Osteoblast (primary cell): ENCODE data around the gene PTGDS. TPM values are rescaled to one million over a fixed set of nuclear protein-coding genes. Genes with fewer than 3 reads are reported as not detected.
A peak's percentile ranks its signal among the peaks of the same experiment; 100 is the strongest.

Source experiments
- DNase-seq: peaks from one replicate; pipeline ENCODE4 v3.0.0; 2011; ENCODE audit warnings: low spot score, mixed read lengths; ENCODE audit not compliant: insufficient read length; ENCODE audit errors: missing footprints
- H2AFZ ChIP-seq: 2 replicates; pipeline ENCODE4 v1.6.0; 2011; ENCODE audit warnings: mild to moderate bottlenecking, low read length
- H3K27ac ChIP-seq: 2 replicates; pipeline ENCODE4 v1.5.1; 2011; ENCODE audit warnings: mild to moderate bottlenecking, low read depth, low read length, moderate library complexity
- H3K27me3 ChIP-seq: 2 replicates; pipeline ENCODE4 v1.6.0; 2012; ENCODE audit warnings: mild to moderate bottlenecking, control low read depth, inconsistent platforms, low read length, moderate library complexity; ENCODE audit not compliant: insufficient read depth
- H3K36me3 ChIP-seq: 2 replicates; pipeline ENCODE4 v1.5.1; 2011; ENCODE audit warnings: mild to moderate bottlenecking, low read length, control low read depth, moderate library complexity; ENCODE audit not compliant: insufficient read depth
- H3K4me1 ChIP-seq: 2 replicates; pipeline ENCODE4 v1.5.1; 2011; ENCODE audit warnings: mild to moderate bottlenecking, low read length, control low read depth, moderate library complexity; ENCODE audit not compliant: insufficient read depth
- H3K4me2 ChIP-seq: 2 replicates; pipeline ENCODE4 v1.6.0; 2011; ENCODE audit warnings: mild to moderate bottlenecking, low read length; ENCODE audit not compliant: insufficient read depth
- H3K4me3 ChIP-seq: fragments of 200-600 bp; sonication (generic); 3 replicates; pipeline ENCODE4 v1.5.1; 2012; ENCODE audit warnings: mild to moderate bottlenecking, low read length, inconsistent platforms; ENCODE audit not compliant: insufficient read depth
- H3K79me2 ChIP-seq: 2 replicates; pipeline ENCODE4 v1.6.0; 2012; ENCODE audit warnings: mild to moderate bottlenecking, low read length, control low read depth, inconsistent platforms; ENCODE audit not compliant: insufficient read depth
- H3K9me3 ChIP-seq: 2 replicates; pipeline ENCODE4 v1.5.1; 2011; ENCODE audit warnings: low read depth, low read length, control low read depth
- H4K20me1 ChIP-seq: 2 replicates; pipeline ENCODE4 v1.6.0; 2012; ENCODE audit warnings: mild to moderate bottlenecking, low read length, control low read depth; ENCODE audit not compliant: insufficient read depth
- total RNA-seq: library from RNA; depleted of rRNA; stranded (reverse); fragments of >200 nt; gene quantifications from 2 replicates; pipeline ENCODE4 v1.2.3, GENCODE V29; 2012
- TF ChIP-seq, protein P1 (sequence below): IDR thresholded peaks from 2 replicates; pipeline ENCODE4 v1.5.1; 2011; ENCODE audit warnings: mild to moderate bottlenecking, low read depth, low read length, moderate library complexity; ENCODE audit errors: extremely low read depth

Gene PTGDS
- total RNA-seq, 1 donor, result 57.9 TPM

DNA sequence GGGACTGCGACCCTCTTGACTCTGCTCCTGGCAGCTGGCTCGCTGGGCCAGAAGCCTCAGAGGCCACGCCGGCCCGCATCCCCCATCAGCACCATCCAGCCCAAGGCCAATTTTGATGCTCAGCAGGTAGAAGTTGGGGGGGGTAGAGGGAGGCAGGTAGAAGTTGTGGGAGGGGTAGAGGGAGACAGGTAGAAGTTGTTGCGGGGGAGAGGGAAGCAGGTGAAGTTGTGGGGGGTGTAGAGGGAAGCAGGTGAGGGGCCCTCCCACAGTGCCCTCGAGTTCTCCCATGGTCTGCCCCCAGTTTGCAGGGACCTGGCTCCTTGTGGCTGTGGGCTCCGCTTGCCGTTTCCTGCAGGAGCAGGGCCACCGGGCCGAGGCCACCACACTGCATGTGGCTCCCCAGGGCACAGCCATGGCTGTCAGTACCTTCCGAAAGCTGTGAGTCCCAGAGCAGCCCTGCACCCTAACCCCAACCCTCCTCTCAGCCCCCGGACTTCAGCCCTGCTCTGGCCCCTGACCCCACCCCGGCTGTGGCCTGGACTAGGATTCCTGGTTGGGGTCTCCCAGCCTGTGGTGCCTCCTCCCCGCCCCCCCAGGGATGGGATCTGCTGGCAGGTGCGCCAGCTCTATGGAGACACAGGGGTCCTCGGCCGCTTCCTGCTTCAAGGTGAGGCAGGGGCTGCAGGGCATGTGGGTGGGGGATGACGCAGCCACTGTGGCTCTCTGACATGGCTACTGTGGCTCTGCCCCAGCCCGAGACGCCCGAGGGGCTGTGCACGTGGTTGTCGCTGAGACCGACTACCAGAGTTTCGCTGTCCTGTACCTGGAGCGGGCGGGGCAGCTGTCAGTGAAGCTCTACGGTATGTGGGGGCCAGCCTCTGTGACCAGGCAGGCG is 31.7 kb upstream of the PTGDS start:
- Histone ChIP-seq H3K4me1 (peaks cover 16% of the 10 kb centered on the region), H4K20me1 (peaks cover 9% of the 10 kb centered on the region), H3K27ac (no peak overlapping the region), H3K27me3 (no peaks in the 10 kb centered on the region), H3K4me2 (no peak overlapping the region), H3K36me3 (peaks cover 24% of the 10 kb centered on the region), H3K9me3 (no peaks in the 10 kb centered on the region), H2AFZ (no peak overlapping the region), H3K4me3 (no peak overlapping the region), H3K79me2 (peaks cover 34% of the 10 kb centered on the region)
- TF ChIP-seq, protein P1, sequence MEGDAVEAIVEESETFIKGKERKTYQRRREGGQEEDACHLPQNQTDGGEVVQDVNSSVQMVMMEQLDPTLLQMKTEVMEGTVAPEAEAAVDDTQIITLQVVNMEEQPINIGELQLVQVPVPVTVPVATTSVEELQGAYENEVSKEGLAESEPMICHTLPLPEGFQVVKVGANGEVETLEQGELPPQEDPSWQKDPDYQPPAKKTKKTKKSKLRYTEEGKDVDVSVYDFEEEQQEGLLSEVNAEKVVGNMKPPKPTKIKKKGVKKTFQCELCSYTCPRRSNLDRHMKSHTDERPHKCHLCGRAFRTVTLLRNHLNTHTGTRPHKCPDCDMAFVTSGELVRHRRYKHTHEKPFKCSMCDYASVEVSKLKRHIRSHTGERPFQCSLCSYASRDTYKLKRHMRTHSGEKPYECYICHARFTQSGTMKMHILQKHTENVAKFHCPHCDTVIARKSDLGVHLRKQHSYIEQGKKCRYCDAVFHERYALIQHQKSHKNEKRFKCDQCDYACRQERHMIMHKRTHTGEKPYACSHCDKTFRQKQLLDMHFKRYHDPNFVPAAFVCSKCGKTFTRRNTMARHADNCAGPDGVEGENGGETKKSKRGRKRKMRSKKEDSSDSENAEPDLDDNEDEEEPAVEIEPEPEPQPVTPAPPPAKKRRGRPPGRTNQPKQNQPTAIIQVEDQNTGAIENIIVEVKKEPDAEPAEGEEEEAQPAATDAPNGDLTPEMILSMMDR, result no peak
- DNase-seq, result peak; percentile 66

DNA sequence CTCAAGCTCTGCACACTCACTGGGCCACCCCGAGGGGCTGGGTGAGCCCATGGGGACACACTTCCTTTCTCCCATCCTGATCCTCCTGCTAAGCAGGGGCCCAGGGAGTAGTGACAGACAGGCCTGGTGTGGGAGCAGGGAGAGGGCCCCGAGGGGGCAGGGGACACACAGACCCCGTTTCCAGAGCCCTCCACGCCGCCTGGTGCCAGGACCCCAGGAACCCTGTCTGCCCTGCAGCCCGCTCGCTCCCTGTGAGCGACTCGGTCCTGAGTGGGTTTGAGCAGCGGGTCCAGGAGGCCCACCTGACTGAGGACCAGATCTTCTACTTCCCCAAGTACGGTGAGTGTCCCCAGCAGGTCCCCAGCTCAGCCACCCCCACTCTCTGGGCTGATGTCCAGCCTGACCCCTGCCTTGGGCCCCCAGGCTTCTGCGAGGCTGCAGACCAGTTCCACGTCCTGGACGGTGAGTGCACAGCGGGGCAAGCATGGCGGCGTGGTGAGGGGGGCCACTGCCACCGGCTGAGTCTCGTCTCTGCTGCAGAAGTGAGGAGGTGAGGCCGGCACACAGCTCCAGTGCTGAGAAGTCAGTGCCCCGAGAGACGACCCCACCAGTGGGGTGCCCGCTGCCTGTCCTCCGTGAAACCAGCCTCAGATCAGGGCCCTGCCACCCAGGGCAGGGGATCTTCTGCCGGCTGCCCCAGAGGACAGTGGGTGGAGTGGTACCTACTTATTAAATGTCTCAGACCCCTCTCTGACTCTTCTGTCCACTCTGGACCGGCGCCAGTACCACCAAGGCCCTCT is 30.9 kb upstream of the PTGDS start:
- no peak overlapping the region for H3K4me3 ChIP-seq

DNA sequence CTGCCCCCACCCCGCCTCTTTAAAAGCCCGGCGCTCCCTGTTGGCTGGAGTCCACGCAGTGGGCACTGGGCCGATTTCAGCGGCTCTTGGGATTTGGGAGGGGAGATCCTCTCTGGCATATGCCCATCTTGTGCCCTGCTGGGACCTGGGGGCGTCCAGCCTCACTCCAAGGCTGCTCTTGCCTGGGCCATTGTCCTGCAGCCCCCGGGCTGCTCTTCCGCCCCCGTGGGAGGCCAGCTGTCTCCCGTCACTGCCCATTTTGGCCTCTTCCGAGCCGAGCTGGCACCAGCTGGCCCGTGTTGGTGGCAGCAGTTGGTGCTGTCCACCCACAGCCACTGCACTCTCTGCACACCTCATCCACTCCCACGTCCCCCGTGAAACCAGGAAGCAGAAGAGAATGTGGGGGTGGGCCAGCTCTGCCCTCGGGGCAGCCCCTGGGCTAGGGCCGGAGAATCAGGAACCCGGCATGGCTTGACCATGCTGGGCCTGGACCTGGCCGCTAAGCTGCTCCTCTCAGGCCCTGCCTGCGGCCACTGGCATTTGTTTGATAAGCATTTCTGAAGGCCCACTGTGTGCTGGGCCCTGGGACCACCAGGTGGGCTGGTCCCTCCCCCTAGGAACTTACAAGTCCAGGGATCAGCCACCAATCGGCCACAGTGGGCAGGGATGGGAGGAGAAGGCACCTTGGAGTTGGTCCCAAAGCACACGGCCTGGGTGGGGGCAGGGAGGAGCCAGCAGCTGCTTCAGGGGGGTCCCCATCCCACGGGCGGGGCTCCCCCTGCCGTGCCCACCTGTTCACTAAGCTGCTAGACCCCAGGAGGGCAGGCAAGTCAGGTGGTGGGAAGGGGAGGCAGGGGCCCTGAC is 30.0 kb upstream of the PTGDS start:
- TF ChIP-seq, protein P1, result no peak
- H3K4me2 ChIP-seq, result no peak overlapping the region
- no peaks in the 10 kb centered on the region for H3K9me3 ChIP-seq
- H3K27ac ChIP-seq, result no peak overlapping the region
- peaks cover 8% of the 10 kb centered on the region for H4K20me1 ChIP-seq
- no peaks in the 10 kb centered on the region for H3K27me3 ChIP-seq
- H3K36me3 ChIP-seq, result peaks cover 7% of the 10 kb centered on the region
- no peak overlapping the region for H2AFZ ChIP-seq
- DNase-seq, result peak; percentile 86
- H3K79me2 ChIP-seq, result peaks cover 18% of the 10 kb centered on the region
- no peak overlapping the region for H3K4me3 ChIP-seq
- peaks cover 16% of the 10 kb centered on the region for H3K4me1 ChIP-seq

More for the DNA sequence above, 30.9 kb upstream of the PTGDS start:
- Histone ChIP-seq H4K20me1 (peaks cover 8% of the 10 kb centered on the region), H3K36me3 (peaks cover 16% of the 10 kb centered on the region), H2AFZ (no peak overlapping the region), H3K4me2 (no peak overlapping the region), H3K4me1 (peaks cover 16% of the 10 kb centered on the region), H3K9me3 (no peaks in the 10 kb centered on the region), H3K27ac (no peak overlapping the region), H3K27me3 (no peaks in the 10 kb centered on the region), H3K79me2 (peaks cover 26% of the 10 kb centered on the region)
- DNase-seq, result peak; percentile 72
- TF ChIP-seq, protein P1, result no peak
